Neural crest cell (in vitro differentiated cells): ENCODE measurements around the gene SHISA5. TPM values are rescaled to one million over a fixed set of nuclear protein-coding genes. Genes with fewer than 3 reads are reported as not detected.
"Not testable (repeated sequence)": the region's sequence is repeated elsewhere in the genome, so short reads cannot be mapped to it uniquely, and the experiment has no call there.

Experiments used
- DNase-seq: peaks from one replicate; pipeline ENCODE4 v3.0.0; 2021; ENCODE audit warnings: low read depth, mixed read lengths, low spot score
- H3K27ac Mint-ChIP-seq: one replicate; pipeline ENCODE4 v1.8.0; 2021; ENCODE audit warnings: mild to moderate bottlenecking, mixed read lengths; ENCODE audit not compliant: unreplicated experiment
- H3K27me3 Mint-ChIP-seq: 2 replicates; pipeline ENCODE4 v1.8.0; 2021; ENCODE audit warnings: low read depth, mild to moderate bottlenecking, mixed read lengths
- H3K36me3 Mint-ChIP-seq: 2 replicates; pipeline ENCODE4 v1.8.0; 2021; ENCODE audit warnings: low read depth, mild to moderate bottlenecking, mixed read lengths
- H3K4me1 Mint-ChIP-seq: 2 replicates; pipeline ENCODE4 v1.8.0; 2021; ENCODE audit warnings: mixed read lengths
- H3K4me3 Mint-ChIP-seq: one replicate; pipeline ENCODE4 v1.8.0; 2021; ENCODE audit warnings: mild to moderate bottlenecking, mixed read lengths
- H3K9me3 Mint-ChIP-seq: 2 replicates; pipeline ENCODE4 v1.8.0; 2021; ENCODE audit warnings: mixed read lengths
- total RNA-seq: library from RNA; stranded (reverse); gene quantifications from 2 replicates; pipeline ENCODE4 v1.2.1, GENCODE V29; 2021
- TF ChIP-seq, protein P1 (sequence below): fragments of 200-600 bp; sonication (generic); conservative IDR thresholded peaks from 2 replicates; pipeline ENCODE4 v1.5.0; 2021; ENCODE audit warnings: antibody characterized with exemption, mild to moderate bottlenecking

Gene SHISA5
- total RNA-seq, 1 donor from 2014 or later, result 117 TPM

DNA sequence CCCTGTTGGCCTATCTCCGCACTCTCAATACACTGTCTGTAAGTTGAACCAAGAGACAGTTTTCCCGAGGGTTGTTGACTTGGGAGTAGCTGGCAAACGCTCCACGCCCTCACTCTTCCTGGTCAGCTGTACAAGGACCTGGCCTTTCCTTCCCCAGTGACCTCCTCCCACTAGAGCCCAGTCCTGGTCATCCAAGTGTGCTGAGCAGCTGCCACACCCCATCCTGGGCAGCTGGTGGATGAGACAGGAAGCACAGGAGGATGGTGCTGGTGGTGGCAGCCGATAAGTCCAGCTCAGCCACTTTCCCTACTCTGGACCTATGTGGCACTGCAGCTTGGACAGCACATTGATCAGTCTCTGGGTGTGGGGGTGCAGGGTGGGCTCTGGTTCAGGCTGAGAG is 32.8 kb upstream of the SHISA5 start:
- Mint-ChIP-seq H3K27ac (no peak overlapping the region), H3K4me3 (no peak overlapping the region), H3K9me3 (no peaks in the 10 kb centered on the region), H3K27me3 (no peaks in the 10 kb centered on the region), H3K36me3 (peaks cover 19% of the 10 kb centered on the region), H3K4me1 (no peaks in the 10 kb centered on the region)
- TF ChIP-seq, protein P1, sequence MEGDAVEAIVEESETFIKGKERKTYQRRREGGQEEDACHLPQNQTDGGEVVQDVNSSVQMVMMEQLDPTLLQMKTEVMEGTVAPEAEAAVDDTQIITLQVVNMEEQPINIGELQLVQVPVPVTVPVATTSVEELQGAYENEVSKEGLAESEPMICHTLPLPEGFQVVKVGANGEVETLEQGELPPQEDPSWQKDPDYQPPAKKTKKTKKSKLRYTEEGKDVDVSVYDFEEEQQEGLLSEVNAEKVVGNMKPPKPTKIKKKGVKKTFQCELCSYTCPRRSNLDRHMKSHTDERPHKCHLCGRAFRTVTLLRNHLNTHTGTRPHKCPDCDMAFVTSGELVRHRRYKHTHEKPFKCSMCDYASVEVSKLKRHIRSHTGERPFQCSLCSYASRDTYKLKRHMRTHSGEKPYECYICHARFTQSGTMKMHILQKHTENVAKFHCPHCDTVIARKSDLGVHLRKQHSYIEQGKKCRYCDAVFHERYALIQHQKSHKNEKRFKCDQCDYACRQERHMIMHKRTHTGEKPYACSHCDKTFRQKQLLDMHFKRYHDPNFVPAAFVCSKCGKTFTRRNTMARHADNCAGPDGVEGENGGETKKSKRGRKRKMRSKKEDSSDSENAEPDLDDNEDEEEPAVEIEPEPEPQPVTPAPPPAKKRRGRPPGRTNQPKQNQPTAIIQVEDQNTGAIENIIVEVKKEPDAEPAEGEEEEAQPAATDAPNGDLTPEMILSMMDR, result no peak
- no peak for DNase-seq

DNA sequence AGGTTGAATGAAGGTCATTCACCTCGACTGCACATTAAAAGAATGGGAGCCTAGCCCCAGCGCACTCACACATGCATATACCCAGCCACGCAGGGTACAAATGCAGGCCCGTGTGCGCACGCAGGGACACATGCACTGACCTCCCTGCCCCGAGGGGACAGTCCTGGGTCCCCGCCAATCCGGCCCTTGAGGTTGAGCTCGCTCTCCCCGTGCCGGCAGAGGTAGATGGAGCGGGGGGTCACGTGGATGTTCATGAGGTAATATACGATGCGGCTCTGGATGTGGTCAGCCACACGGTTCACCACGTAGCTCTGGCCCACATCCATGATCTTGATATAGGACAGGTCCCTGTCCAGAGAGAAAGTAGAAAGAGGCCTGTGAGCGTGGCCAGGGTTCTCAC is 32.1 kb upstream of the SHISA5 start:
- DNase-seq, result no peak
- peaks cover 19% of the 10 kb centered on the region for H3K36me3 Mint-ChIP-seq
- H3K27ac Mint-ChIP-seq, result no peak overlapping the region
- no peaks in the 10 kb centered on the region for H3K4me1 Mint-ChIP-seq
- no peaks in the 10 kb centered on the region for H3K27me3 Mint-ChIP-seq
- no peak overlapping the region for H3K4me3 Mint-ChIP-seq
- no peaks in the 10 kb centered on the region for H3K9me3 Mint-ChIP-seq
- TF ChIP-seq, protein P1, result no peak

DNA sequence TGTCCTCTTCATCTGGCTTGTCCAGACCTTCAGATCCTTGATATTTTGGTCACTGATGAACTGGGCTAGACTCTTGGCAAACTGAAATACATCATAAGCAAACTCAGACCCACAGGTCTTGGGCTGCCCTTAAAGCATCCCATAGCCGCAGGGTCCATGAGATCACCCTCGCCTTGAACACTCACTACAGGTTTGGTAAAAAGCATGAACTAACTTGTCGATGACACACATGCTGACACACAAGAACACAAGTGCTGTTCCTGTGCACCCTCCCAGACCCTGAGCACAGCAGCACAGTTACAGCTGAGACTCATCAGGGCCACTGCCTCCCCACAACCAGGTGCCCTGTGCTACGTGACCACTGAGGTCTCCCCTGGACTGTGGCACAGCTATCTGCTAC is 31.6 kb upstream of the SHISA5 start:
- no peak for DNase-seq
- no peaks in the 10 kb centered on the region for H3K4me1 Mint-ChIP-seq
- TF ChIP-seq, protein P1, result no peak
- peak overlapping the region; percentile 12 for H3K27ac Mint-ChIP-seq
- H3K9me3 Mint-ChIP-seq, result no peaks in the 10 kb centered on the region
- H3K36me3 Mint-ChIP-seq, result peaks cover 19% of the 10 kb centered on the region
- no peak overlapping the region for H3K4me3 Mint-ChIP-seq
- no peaks in the 10 kb centered on the region for H3K27me3 Mint-ChIP-seq

DNA sequence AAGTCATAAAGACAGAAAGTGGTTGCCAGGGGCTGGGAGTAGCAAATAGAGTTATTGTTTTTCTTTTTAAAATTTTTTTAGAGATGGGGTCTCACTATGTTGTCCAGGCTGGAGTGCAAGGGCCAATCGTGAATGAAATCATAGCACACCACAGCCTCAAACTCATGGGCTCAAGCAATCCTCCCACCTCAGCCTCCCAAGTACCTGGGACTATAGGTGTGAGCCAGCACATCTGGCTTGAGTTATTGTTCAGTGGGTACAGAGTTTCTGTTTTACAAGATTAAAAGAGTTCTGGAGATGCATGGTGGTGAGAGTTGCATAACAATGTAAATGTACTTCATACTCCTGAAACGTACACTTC is 29.0 kb upstream of the SHISA5 start:
- H3K4me3 Mint-ChIP-seq, result no peak overlapping the region
- H3K36me3 Mint-ChIP-seq, result peaks cover 19% of the 10 kb centered on the region
- no peaks in the 10 kb centered on the region for H3K27me3 Mint-ChIP-seq
- no peaks in the 10 kb centered on the region for H3K9me3 Mint-ChIP-seq
- no peak overlapping the region for H3K27ac Mint-ChIP-seq
- no peaks in the 10 kb centered on the region for H3K4me1 Mint-ChIP-seq
- no peak for DNase-seq
- TF ChIP-seq, protein P1, result no peak

DNA sequence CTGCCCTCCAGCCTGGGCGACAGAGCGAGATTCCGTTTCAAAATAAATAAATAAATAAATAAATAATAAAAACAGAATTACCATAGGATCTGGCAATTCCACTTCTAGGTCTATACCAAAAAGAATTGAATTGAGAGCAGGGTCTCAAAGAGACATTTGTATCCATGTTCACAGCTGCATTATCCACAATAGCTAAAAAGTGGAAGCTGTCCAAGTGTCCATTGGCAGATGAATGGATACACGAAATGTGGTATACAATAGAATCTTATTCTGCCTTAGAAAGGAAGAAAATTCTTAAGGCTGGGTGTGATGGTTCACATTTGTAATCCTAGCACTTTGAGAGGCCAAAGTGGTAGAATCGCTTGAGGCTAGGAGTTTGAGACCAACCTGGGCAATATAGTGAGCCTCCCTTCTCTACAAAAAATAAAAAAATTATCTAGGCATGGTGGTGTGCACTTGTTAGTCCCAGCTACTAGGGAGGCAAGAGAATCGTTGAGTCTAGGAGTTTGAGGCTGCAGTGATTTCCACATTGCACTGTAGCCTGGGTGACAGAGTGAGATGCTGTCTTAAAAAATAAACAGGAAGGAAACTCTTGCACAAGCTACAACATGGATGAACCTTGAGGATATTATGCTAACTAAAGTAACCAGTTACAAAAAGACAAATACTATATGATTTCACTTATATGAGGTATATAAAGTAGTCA is 28.4 kb upstream of the SHISA5 start:
- H3K27ac Mint-ChIP-seq, result no peak overlapping the region
- TF ChIP-seq, protein P1, result no peak
- no peaks in the 10 kb centered on the region for H3K4me1 Mint-ChIP-seq
- H3K4me3 Mint-ChIP-seq, result no peak overlapping the region
- no peak for DNase-seq
- no peaks in the 10 kb centered on the region for H3K27me3 Mint-ChIP-seq
- no peaks in the 10 kb centered on the region for H3K9me3 Mint-ChIP-seq
- peaks cover 17% of the 10 kb centered on the region for H3K36me3 Mint-ChIP-seq

DNA sequence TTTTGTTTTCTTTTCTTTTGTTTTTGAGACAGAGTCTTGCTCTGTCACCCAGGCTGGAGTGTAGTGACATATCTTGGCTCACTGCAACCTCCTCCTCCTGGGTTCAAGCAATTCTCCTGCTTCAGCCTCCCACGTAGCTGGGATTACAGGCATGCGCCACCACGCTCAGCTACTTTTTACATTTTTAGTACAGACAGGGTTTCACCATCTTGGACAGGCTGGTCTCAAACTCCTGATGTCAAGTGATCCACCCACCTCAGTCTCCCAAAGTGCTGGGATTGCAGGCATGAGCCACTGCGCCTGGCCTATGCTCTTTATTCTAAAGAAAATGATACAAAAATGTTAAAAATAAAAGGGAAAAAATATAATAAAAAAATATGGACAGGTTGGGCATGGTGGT is 26.7 kb upstream of the SHISA5 start:
- not testable (repeated sequence) for H3K4me3 Mint-ChIP-seq, DNase-seq, H3K4me1 Mint-ChIP-seq, H3K27me3 Mint-ChIP-seq, H3K27ac Mint-ChIP-seq, H3K9me3 Mint-ChIP-seq
- peaks cover 13% of the 10 kb centered on the region for H3K36me3 Mint-ChIP-seq
